Panc1 (cell line): Measurements from ENCODE around the gene TTYH2. TPM values are rescaled to one million over a fixed set of nuclear protein-coding genes. Genes with fewer than 3 reads are reported as not detected.

ENCODE experiments used
- ATAC-seq: fragments of 200-7000 bp; cut with Tn5 transposase; 2 replicates; pipeline ENCODE4 v1.9.1; 2020; ENCODE audit warnings: mild to moderate bottlenecking, moderate library complexity
- BruUV-seq: library from RNA; stranded (reverse); fragments of 400-500 nt; replicated peaks from 2 replicates; lab custom pipeline; 2021; lab: Mats Ljungman, UMichigan
- CTCF ChIA-PET: fragments of 300-600 bp; sonication (Branson Sonifier 250); formaldehyde crosslinking; loops from one replicate; lab custom pipeline; 2022; ENCODE audit warnings: antibody characterized with exemption; lab: Charles Lee
- POLR2A ChIA-PET: fragments of 300-600 bp; sonication (Branson Sonifier 250); formaldehyde crosslinking; loops from one replicate; lab custom pipeline; 2022; ENCODE audit warnings: antibody characterized with exemption; lab: Charles Lee
- DNase-seq: peaks from one replicate; pipeline ENCODE4 v3.0.0-alpha.2; 2010; ENCODE audit warnings: low read depth, low spot score
- H3K27ac ChIP-seq: 2 replicates; pipeline ENCODE4 v1.5.1; 2011; ENCODE audit warnings: mild to moderate bottlenecking, low read length, inconsistent platforms
- H3K27me3 ChIP-seq: fragments of 200-500 bp; sonication (Bioruptor generic); 2 replicates; pipeline ENCODE4 v1.6.0; 2014; ENCODE audit warnings: low read length, inconsistent platforms; ENCODE audit not compliant: control insufficient read depth, insufficient read depth
- H3K36me3 ChIP-seq: fragments of 200-500 bp; sonication (Bioruptor generic); 2 replicates; pipeline ENCODE4 v1.5.1; 2014; ENCODE audit warnings: inconsistent platforms, mild to moderate bottlenecking, low read length, moderate library complexity; ENCODE audit not compliant: control insufficient read depth, insufficient read depth
- H3K4me1 ChIP-seq: 2 replicates; pipeline ENCODE4 v1.5.1; 2011; ENCODE audit warnings: inconsistent platforms, mild to moderate bottlenecking, low read length, moderate library complexity; ENCODE audit not compliant: control insufficient read depth, insufficient read depth
- H3K4me3 ChIP-seq, 2 experiments: 2 replicates each; pipeline ENCODE4 v1.5.1; 2011 to 2012; ENCODE audit warnings: low read depth in 2 of 2, low read length in 2 of 2, mild to moderate bottlenecking in 2 of 2, inconsistent platforms in 1 of 2, moderate library complexity in 1 of 2
- H3K9me3 ChIP-seq: fragments of 200-500 bp; sonication (Bioruptor generic); 2 replicates; pipeline ENCODE4 v1.5.1; 2014; ENCODE audit warnings: low read depth, mild to moderate bottlenecking, inconsistent platforms, low read length, moderate library complexity; ENCODE audit not compliant: control insufficient read depth, insufficient read depth
- POLR2AphosphoS5 ChIP-seq: IDR thresholded peaks from 2 replicates; pipeline ENCODE4 v1.6.1; 2012; ENCODE audit warnings: mild to moderate bottlenecking, low read depth, low read length, moderate library complexity
- SIN3A ChIP-seq: IDR thresholded peaks from 2 replicates; pipeline ENCODE4 v1.6.1; 2012; ENCODE audit warnings: low read depth, mild to moderate bottlenecking, low read length, moderate library complexity, borderline replicate concordance; ENCODE audit not compliant: insufficient read depth
- TCF7L2 ChIP-seq: IDR thresholded peaks from 2 replicates; pipeline ENCODE4 v1.6.1; 2011; ENCODE audit warnings: mild to moderate bottlenecking, low read depth, low read length, inconsistent platforms
- in situ Hi-C: cut with HindIII; loops from 2 replicates; pipeline ENCODE4 v1.10.0; 2016; ENCODE audit warnings: low sequenced_read_pairs, low pct_unique_long_range_greater_than_20kb
- intact Hi-C: fragments of 100-400 bp; cut with micrococcal nuclease; formaldehyde crosslinking; loops from one replicate; pipeline ENCODE4 v1.10.0; 2022; ENCODE audit not compliant: unreplicated experiment
- total RNA-seq: library from RNA; stranded (reverse); gene quantifications from one replicate; pipeline ENCODE4 v1.2.1, GENCODE V29; 2021; ENCODE audit not compliant: unreplicated experiment
- TF ChIP-seq, protein P1 (sequence below), 2 experiments: IDR thresholded peaks; 2 replicates each; pipeline ENCODE4 v1.6.1; 2011 to 2012; ENCODE audit warnings: low read depth in 2 of 2, control low read depth in 1 of 2, low read length in 1 of 2, mild to moderate bottlenecking in 1 of 2, moderate library complexity in 1 of 2; ENCODE audit not compliant: insufficient read depth in 1 of 2
- TF ChIP-seq, protein P2 (sequence below): fragments of 450-650 bp; IDR thresholded peaks from 2 replicates; pipeline ENCODE4 v1.5.1; 2017; ENCODE audit warnings: mild to moderate bottlenecking

TTYH2 gene
- total RNA-seq, 1 experiment from 2014 or later, result 8.3 TPM

DNA sequence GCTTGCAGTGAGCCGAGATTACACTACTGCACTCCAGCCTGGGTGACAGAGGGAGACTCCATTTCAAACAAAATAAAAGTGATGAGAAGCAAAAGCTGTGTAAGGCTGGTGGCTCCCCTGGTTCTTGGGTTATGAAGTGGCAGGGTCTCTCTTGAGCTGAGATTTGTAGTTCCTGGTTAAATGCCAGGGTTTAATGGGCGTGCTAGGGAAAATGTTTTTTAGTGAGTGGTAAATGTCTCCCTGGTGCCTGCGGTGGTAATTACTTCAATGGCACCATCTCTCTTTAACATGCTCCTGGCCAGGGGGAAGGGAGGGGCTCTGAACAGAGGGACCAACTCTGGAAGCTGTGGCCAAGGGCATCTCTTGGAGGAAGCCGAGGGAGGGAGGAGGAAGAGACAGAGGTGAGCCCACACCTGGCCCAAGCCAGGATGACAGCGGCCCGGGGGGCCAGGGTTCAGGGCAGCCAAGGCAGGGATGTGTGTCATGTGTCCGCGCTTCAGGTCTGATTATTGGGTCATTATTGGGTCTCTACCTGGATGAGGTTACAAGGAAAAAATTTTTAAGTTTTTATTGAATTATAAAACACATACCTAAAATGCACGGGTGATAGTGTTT, 27.7 kb upstream of the TTYH2 start:
- no peak for ATAC-seq
- DNase-seq, result no peak
- in situ Hi-C loops, result no loop called here
- intact Hi-C loops, result no loop called here
- no peaks in the 10 kb centered on the region for H3K36me3 ChIP-seq
- H3K27me3 ChIP-seq, result no peaks in the 10 kb centered on the region
- TF ChIP-seq POLR2AphosphoS5 (no peak), TCF7L2 (no peak), SIN3A (no peak)
- TF ChIP-seq, protein P1, sequence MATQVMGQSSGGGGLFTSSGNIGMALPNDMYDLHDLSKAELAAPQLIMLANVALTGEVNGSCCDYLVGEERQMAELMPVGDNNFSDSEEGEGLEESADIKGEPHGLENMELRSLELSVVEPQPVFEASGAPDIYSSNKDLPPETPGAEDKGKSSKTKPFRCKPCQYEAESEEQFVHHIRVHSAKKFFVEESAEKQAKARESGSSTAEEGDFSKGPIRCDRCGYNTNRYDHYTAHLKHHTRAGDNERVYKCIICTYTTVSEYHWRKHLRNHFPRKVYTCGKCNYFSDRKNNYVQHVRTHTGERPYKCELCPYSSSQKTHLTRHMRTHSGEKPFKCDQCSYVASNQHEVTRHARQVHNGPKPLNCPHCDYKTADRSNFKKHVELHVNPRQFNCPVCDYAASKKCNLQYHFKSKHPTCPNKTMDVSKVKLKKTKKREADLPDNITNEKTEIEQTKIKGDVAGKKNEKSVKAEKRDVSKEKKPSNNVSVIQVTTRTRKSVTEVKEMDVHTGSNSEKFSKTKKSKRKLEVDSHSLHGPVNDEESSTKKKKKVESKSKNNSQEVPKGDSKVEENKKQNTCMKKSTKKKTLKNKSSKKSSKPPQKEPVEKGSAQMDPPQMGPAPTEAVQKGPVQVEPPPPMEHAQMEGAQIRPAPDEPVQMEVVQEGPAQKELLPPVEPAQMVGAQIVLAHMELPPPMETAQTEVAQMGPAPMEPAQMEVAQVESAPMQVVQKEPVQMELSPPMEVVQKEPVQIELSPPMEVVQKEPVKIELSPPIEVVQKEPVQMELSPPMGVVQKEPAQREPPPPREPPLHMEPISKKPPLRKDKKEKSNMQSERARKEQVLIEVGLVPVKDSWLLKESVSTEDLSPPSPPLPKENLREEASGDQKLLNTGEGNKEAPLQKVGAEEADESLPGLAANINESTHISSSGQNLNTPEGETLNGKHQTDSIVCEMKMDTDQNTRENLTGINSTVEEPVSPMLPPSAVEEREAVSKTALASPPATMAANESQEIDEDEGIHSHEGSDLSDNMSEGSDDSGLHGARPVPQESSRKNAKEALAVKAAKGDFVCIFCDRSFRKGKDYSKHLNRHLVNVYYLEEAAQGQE (IDR thresholded peaks at IDR 0.05; ENCODE audit: insufficient read depth in 1 of 2, low read depth in 2 of 2, low read length in 1 of 2), result no peak
- TF ChIP-seq, protein P2, sequence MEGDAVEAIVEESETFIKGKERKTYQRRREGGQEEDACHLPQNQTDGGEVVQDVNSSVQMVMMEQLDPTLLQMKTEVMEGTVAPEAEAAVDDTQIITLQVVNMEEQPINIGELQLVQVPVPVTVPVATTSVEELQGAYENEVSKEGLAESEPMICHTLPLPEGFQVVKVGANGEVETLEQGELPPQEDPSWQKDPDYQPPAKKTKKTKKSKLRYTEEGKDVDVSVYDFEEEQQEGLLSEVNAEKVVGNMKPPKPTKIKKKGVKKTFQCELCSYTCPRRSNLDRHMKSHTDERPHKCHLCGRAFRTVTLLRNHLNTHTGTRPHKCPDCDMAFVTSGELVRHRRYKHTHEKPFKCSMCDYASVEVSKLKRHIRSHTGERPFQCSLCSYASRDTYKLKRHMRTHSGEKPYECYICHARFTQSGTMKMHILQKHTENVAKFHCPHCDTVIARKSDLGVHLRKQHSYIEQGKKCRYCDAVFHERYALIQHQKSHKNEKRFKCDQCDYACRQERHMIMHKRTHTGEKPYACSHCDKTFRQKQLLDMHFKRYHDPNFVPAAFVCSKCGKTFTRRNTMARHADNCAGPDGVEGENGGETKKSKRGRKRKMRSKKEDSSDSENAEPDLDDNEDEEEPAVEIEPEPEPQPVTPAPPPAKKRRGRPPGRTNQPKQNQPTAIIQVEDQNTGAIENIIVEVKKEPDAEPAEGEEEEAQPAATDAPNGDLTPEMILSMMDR, result no peak
- H3K27ac ChIP-seq, result no peak overlapping the region
- H3K4me3 ChIP-seq, result no peak overlapping the region
- ChIA-PET POLR2A (no interaction called here), CTCF (no interaction called here)
- no peaks in the 10 kb centered on the region for H3K9me3 ChIP-seq
- H3K4me1 ChIP-seq, result no peaks in the 10 kb centered on the region
- no TSS peak for BruUV-seq

DNA sequence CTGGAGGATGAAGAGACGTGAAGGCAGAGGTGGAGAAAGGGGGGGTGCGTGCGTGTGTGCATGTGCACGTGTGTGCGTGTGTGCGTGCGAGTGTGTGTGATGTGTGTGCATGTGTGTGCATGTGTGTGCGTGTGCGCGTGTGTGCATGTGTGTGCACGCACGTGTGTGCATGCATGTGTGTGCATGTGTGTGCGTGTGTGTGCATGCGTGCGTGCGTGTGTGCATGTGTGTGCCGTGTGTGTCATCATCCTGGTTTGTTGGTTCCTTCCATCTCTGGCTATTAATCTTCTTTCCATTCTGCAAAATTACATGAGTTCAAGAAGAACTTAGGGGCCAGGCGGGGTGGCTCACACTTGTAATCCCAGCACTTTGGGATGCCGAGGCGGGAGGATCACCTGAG, 26.9 kb upstream of the TTYH2 start:
- POLR2A ChIA-PET, result no interaction called here
- BruUV-seq, result no TSS peak

More for the DNA sequence above, 26.9 kb upstream of the TTYH2 start:
- intact Hi-C loops (no loop called here), in situ Hi-C loops (no loop called here)
- TF ChIP-seq, protein P2, result no peak
- TF ChIP-seq, protein P1 (IDR thresholded peaks at IDR 0.05; ENCODE audit: insufficient read depth in 1 of 2, low read depth in 2 of 2, low read length in 1 of 2), result no peak
- TF ChIP-seq POLR2AphosphoS5 (no peak), SIN3A (no peak), TCF7L2 (no peak)
- CTCF ChIA-PET, result no interaction called here
- DNase-seq (no peak), ATAC-seq (no peak)
- H3K4me1 ChIP-seq, result no peaks in the 10 kb centered on the region
- H3K9me3 ChIP-seq, result no peaks in the 10 kb centered on the region
- no peaks in the 10 kb centered on the region for H3K27me3 ChIP-seq
- no peaks in the 10 kb centered on the region for H3K36me3 ChIP-seq
- no peak overlapping the region for H3K4me3 ChIP-seq
- H3K27ac ChIP-seq, result no peak overlapping the region
